Osteocyte (in vitro differentiated cells): Measurements from ENCODE around the gene XPC. TPM values are rescaled to one million over a fixed set of nuclear protein-coding genes. Genes with fewer than 3 reads are reported as not detected.
A peak's percentile ranks its signal among the peaks of the same experiment; 100 is the strongest.

Source experiments
- DNase-seq: peaks from one replicate; pipeline ENCODE4 v3.0.0; 2021; ENCODE audit warnings: mixed read lengths; ENCODE audit not compliant: unreplicated experiment; ENCODE audit errors: extremely low spot score
- H3K27ac Mint-ChIP-seq: one replicate; pipeline ENCODE4 v1.8.0; 2021; ENCODE audit warnings: mild to moderate bottlenecking, mixed read lengths; ENCODE audit not compliant: unreplicated experiment
- H3K27me3 Mint-ChIP-seq: one replicate; pipeline ENCODE4 v1.8.0; 2021; ENCODE audit warnings: mixed read lengths; ENCODE audit not compliant: unreplicated experiment
- H3K36me3 Mint-ChIP-seq: one replicate; pipeline ENCODE4 v1.8.0; 2021; ENCODE audit warnings: mixed read lengths; ENCODE audit not compliant: unreplicated experiment
- H3K4me1 Mint-ChIP-seq: one replicate; pipeline ENCODE4 v1.8.0; 2021; ENCODE audit warnings: mixed read lengths; ENCODE audit not compliant: unreplicated experiment
- H3K4me3 Mint-ChIP-seq: one replicate; pipeline ENCODE4 v1.8.0; 2021; ENCODE audit warnings: mild to moderate bottlenecking, moderate library complexity, mixed read lengths; ENCODE audit not compliant: unreplicated experiment
- H3K9me3 Mint-ChIP-seq: one replicate; pipeline ENCODE4 v1.8.0; 2021; ENCODE audit warnings: mixed read lengths; ENCODE audit not compliant: unreplicated experiment
- CTCF ChIP-seq: fragments of 200-600 bp; sonication (generic); IDR thresholded peaks from 2 replicates; pipeline ENCODE4 v1.5.0; 2021; ENCODE audit warnings: antibody characterized with exemption, mild to moderate bottlenecking, moderate library complexity
- total RNA-seq: library from RNA; stranded (reverse); gene quantifications from 2 replicates; pipeline ENCODE4 v1.2.1, GENCODE V29; 2021

XPC gene
- total RNA-seq, 1 donor from 2014 or later, result 39.4 TPM

DNA sequence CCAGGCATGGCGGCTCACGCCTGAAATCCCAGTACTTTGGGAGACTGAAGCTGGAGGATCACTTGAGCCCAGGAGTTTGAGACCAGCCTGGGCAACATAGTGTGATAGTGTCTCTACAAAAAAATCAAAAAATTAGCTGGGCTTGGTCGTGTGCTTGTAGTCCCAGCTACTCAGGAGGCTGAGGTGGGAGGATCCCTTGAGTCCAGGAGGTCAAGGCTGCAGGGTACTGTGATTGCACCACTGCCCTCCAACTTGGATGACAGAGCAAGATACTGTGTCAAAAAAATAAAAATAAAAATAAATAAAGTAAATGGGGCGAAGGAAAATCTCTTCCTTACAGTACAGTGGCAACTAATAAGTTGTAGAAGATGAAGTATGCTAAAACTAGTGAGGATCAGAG lies 29.8 kb upstream of the XPC start:
- H3K27ac Mint-ChIP-seq, result peak overlapping the region; percentile 47
- H3K36me3 Mint-ChIP-seq, result no peaks in the 10 kb centered on the region
- peaks cover 70% of the 10 kb centered on the region for H3K4me1 Mint-ChIP-seq
- no peak for TF ChIP-seq CTCF
- H3K4me3 Mint-ChIP-seq, result no peak overlapping the region
- no peak for DNase-seq
- H3K27me3 Mint-ChIP-seq, result no peaks in the 10 kb centered on the region
- H3K9me3 Mint-ChIP-seq, result no peaks in the 10 kb centered on the region

DNA sequence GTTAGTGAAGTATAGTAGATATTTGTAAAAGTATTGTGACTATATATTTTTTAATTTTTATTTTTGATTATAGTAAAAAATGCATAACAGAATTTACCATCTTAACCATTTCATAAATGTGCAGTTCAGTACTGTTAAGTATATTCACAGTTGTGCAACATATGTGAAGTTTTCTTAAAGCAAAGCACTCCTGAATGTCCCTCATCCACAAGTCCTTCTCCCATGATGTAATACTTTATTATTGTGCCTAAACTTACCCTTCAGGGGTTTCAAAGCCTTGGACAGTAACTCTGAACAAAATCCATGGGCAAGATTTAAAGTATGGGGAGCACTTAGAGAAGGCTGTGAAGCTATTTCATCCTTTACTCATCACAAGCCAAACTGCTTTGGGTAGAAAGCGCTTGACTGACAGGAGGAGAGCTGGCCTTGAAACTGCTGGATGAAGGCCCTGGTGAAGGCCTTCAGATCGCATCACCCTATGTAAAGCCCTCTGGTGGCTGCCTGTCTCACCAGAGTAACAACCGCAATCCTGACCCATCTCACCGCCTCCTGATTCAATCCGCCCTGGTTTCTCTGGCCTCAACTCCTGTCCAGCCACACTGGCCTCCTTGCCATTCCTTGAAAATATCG lies 28.3 kb upstream of the XPC start:
- Mint-ChIP-seq H3K36me3 (no peaks in the 10 kb centered on the region), H3K4me3 (no peak overlapping the region), H3K27me3 (no peaks in the 10 kb centered on the region), H3K27ac (no peak overlapping the region), H3K9me3 (no peaks in the 10 kb centered on the region), H3K4me1 (peaks cover 70% of the 10 kb centered on the region)
- no peak for TF ChIP-seq CTCF
- DNase-seq, result peak; percentile 49

DNA sequence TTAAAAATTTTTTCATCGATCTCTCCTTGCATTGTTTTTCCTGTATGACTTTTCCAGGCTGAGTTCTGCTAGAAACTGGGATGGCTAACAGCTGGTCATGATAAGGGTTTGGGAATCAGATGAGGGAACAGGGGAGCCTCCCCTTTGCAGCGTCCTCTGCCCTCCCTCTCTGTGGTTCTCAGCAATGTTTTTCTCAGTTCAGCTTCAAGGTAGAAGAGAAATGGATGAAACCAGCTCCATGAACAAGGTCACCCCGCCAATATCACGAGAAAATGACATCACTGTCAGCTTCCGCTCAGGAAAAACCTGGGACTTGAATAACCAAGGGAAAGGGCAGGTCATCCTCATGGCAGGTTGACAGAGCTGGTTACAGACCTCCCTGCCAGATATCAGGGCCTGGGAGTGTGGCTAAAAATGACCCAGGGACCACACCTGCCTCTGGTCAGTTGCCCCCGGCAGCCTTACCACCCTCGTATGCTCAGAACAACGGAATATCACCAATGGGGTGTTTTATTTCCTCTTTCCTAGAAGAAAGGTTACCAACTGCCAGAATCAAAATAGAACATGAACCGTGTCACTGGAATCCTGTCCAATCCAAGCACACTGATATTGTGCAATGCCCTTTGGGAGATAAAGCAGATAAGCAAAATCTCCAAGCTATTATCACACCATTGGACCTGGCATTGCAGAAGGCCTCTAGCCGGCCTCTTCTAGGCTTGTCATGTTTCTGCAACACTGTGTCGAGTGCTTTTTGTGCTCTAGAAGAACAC lies 26.3 kb upstream of the XPC start:
- no peak overlapping the region for H3K4me3 Mint-ChIP-seq

DNA sequence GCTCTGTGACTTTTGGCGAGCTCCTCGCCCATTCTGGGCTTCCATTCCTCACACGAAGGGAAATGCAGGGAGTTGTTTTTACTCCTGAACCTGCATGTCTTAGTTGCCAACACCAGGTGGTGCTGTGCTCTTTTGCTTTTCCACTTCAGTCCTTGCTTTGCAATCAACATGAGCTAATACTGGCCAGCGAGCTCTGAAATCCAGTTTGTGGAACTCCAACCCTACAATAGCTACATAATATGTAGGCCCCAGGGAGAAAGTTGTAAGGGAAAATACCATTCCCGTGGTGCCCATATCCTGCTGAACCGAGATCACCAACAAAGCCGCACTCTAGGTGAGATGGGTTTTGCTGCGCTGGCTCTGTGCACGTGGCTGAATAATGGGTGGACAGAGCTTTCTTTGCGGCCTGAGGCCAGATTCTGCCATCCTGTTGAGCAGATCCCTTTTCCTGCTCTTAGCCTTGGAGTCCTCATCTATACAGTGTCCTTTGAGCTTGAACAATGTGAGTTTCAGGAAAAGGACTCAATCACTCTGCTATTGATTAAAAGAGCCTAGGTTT lies 25.2 kb upstream of the XPC start:
- peak overlapping the region; percentile 47 for H3K27ac Mint-ChIP-seq
- peaks cover 9% of the 10 kb centered on the region for H3K36me3 Mint-ChIP-seq
- peak; percentile 88 for DNase-seq
- H3K9me3 Mint-ChIP-seq, result no peaks in the 10 kb centered on the region
- no peak overlapping the region for H3K4me3 Mint-ChIP-seq
- peaks cover 62% of the 10 kb centered on the region for H3K4me1 Mint-ChIP-seq
- TF ChIP-seq CTCF, result peak; percentile 91
- H3K27me3 Mint-ChIP-seq, result no peaks in the 10 kb centered on the region

More for the DNA sequence above, 26.3 kb upstream of the XPC start:
- no peaks in the 10 kb centered on the region for H3K9me3 Mint-ChIP-seq
- no peak overlapping the region for H3K27ac Mint-ChIP-seq
- peak; percentile 40 for DNase-seq
- peaks cover 68% of the 10 kb centered on the region for H3K4me1 Mint-ChIP-seq
- no peaks in the 10 kb centered on the region for H3K27me3 Mint-ChIP-seq
- peaks cover 4% of the 10 kb centered on the region for H3K36me3 Mint-ChIP-seq
- TF ChIP-seq CTCF, result no peak

DNA sequence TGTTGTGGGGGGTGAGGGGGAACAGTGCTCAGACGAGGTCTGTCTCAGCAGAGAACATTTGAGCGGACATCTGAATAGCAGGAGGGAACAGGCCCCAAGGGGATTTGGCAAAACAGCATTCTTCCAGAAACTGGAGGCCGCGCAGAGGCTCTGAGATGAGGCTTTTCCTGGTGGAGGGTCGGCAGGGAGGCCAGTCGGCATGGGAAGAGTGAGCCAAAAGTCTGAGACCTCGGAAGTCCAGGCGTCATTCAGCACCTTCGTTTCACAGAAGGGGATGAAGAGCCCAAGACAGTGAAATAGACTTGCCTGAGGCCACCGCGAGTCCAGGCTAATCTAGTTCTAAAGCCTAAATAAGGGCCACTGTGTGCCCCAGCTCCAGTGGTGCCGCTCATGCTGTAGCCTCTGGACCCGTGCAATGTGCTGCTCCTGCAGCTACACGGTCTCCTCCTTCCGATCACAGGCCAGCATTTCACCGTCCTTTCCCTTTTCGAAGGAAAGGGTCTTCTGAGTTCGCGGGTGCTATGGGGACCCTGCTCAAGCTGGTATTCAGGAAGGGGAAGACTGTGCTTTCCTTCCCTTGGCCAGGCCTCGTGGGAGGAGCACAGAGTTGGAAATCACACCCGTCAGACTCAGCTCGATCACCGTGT lies 24.6 kb upstream of the XPC start:
- peak; percentile 69 for DNase-seq
- H3K4me3 Mint-ChIP-seq, result no peak overlapping the region
- peak overlapping the region; percentile 47 for H3K27ac Mint-ChIP-seq
- H3K4me1 Mint-ChIP-seq, result peaks cover 56% of the 10 kb centered on the region
- no peaks in the 10 kb centered on the region for H3K9me3 Mint-ChIP-seq
- H3K36me3 Mint-ChIP-seq, result peaks cover 15% of the 10 kb centered on the region
- H3K27me3 Mint-ChIP-seq, result no peaks in the 10 kb centered on the region
- no peak for TF ChIP-seq CTCF
